Loucy (cell line): ENCODE results near the gene MGAT5B.

ENCODE experiments used
- H2AFZ ChIP-seq: fragments of 200-600 bp; sonication (generic); 2 replicates; pipeline ENCODE4 v1.6.0; 2016; ENCODE audit warnings: antibody characterized with exemption, mild to moderate bottlenecking, low read length, moderate library complexity
- H3F3A ChIP-seq: fragments of 200-600 bp; 2 replicates; pipeline ENCODE4 v1.6.0; 2016; ENCODE audit warnings: antibody characterized with exemption, low read depth, mild to moderate bottlenecking
- H3K27me3 ChIP-seq: fragments of 200-600 bp; sonication (generic); 2 replicates; pipeline ENCODE4 v1.6.1; 2014; ENCODE audit warnings: low read length, mild to moderate bottlenecking; ENCODE audit not compliant: insufficient read depth, poor library complexity, severe bottlenecking
- H3K36me3 ChIP-seq: fragments of 200-600 bp; sonication (generic); 2 replicates; pipeline ENCODE4 v1.6.1; 2016; ENCODE audit warnings: low read length; ENCODE audit not compliant: insufficient read depth
- H3K4me1 ChIP-seq: fragments of 200-600 bp; sonication (generic); 2 replicates; pipeline ENCODE4 v1.5.1; 2014; ENCODE audit warnings: low read length, mild to moderate bottlenecking; ENCODE audit not compliant: insufficient read depth, poor library complexity, severe bottlenecking
- H3K4me2 ChIP-seq: fragments of 200-600 bp; sonication (generic); 2 replicates; pipeline ENCODE4 v1.6.0; 2014; ENCODE audit warnings: antibody characterized with exemption, low read length, low read depth, mild to moderate bottlenecking; ENCODE audit not compliant: poor library complexity, severe bottlenecking
- H3K4me3 ChIP-seq: fragments of 200-600 bp; sonication (generic); 2 replicates; pipeline ENCODE4 v1.5.1; 2014; ENCODE audit warnings: low read length, mild to moderate bottlenecking, mixed read lengths; ENCODE audit not compliant: poor library complexity, severe bottlenecking
- H3K79me2 ChIP-seq: fragments of 200-600 bp; sonication (generic); 2 replicates; pipeline ENCODE4 v1.6.1; 2014; ENCODE audit warnings: low read length; ENCODE audit not compliant: insufficient read depth
- H3K9ac ChIP-seq: fragments of 200-600 bp; sonication (generic); 2 replicates; pipeline ENCODE4 v1.6.0; 2014; ENCODE audit warnings: mild to moderate bottlenecking, low read depth, low read length, moderate library complexity; ENCODE audit not compliant: poor library complexity, severe bottlenecking
- H3K9me2 ChIP-seq: fragments of 200-600 bp; sonication (generic); replicated peaks from 2 replicates; pipeline ENCODE4 v1.6.1; 2016; ENCODE audit warnings: low read depth, low read length, mixed read lengths
- H3K9me3 ChIP-seq: fragments of 200-600 bp; sonication (generic); 2 replicates; pipeline ENCODE4 v1.6.1; 2014; ENCODE audit warnings: mild to moderate bottlenecking, antibody characterized with exemption, low read length, low read depth; ENCODE audit not compliant: insufficient read depth
- H4K20me1 ChIP-seq: fragments of 200-600 bp; sonication (generic); 2 replicates; pipeline ENCODE4 v1.6.0; 2014; ENCODE audit warnings: antibody characterized with exemption, low read length, mild to moderate bottlenecking; ENCODE audit not compliant: insufficient read depth, poor library complexity, severe bottlenecking
- EZH2phosphoT487 ChIP-seq: fragments of 200-600 bp; IDR thresholded peaks from 2 replicates; pipeline ENCODE4 v1.6.1; 2018; ENCODE audit warnings: antibody characterized with exemption, mild to moderate bottlenecking, moderate library complexity, borderline replicate concordance
- TF ChIP-seq, protein P1 (sequence below): fragments of 200-600 bp; sonication (generic); conservative IDR thresholded peaks from 2 replicates; pipeline ENCODE4 v1.5.1; 2014; ENCODE audit warnings: mild to moderate bottlenecking, antibody characterized with exemption, low read length

Gene MGAT5B

DNA sequence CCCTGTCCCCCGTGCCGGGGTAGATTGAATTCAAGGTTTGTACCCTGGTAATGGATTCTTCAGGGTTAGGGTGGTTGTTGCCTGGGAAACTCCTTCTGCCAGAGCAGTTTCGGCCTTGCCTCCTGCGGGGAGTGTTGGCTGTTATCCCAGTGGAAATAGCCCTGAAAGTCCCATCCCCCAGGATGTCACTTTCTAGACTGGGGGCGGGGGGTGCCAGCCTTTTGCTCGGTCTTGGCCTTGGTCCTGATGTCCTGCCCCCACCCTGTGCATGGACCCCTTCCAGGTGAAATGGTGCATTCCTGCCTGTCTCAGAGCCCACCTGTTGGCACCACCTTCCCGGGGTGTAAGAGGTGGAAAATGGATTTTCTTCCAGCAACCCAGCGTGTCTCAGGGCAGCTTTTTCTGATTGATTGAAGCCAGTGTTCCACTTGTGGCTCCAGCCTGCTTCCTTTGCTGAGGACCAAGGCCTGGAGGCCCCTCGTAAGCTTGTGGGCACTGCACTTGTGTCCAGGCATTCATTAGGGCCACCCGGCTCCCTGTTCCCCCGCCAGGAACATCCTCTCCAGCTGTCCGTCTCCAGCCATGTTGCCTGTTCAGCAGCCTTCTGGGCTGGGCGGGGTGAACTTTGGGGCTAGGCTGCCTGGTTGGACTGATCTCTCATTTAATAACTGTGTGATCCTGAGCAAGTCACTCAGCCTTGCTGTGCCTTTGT is 25.6 kb downstream of the MGAT5B start:
- TF ChIP-seq EZH2phosphoT487: no peak
- TF ChIP-seq, protein P1, sequence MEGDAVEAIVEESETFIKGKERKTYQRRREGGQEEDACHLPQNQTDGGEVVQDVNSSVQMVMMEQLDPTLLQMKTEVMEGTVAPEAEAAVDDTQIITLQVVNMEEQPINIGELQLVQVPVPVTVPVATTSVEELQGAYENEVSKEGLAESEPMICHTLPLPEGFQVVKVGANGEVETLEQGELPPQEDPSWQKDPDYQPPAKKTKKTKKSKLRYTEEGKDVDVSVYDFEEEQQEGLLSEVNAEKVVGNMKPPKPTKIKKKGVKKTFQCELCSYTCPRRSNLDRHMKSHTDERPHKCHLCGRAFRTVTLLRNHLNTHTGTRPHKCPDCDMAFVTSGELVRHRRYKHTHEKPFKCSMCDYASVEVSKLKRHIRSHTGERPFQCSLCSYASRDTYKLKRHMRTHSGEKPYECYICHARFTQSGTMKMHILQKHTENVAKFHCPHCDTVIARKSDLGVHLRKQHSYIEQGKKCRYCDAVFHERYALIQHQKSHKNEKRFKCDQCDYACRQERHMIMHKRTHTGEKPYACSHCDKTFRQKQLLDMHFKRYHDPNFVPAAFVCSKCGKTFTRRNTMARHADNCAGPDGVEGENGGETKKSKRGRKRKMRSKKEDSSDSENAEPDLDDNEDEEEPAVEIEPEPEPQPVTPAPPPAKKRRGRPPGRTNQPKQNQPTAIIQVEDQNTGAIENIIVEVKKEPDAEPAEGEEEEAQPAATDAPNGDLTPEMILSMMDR: no peak
- Histone ChIP-seq H4K20me1 (no peaks in the 10 kb centered on the region), H3K4me1 (no peaks in the 10 kb centered on the region), H3K36me3 (no peaks in the 10 kb centered on the region), H3K9me2 (no peaks in the 10 kb centered on the region), H3K9me3 (no peaks in the 10 kb centered on the region), H3K27me3 (no peaks in the 10 kb centered on the region), H3K4me2 (no peak overlapping the region), H3F3A (no peaks in the 10 kb centered on the region), H3K4me3 (no peak overlapping the region), H3K9ac (no peak overlapping the region), H3K79me2 (no peaks in the 10 kb centered on the region), H2AFZ (no peak overlapping the region)

DNA sequence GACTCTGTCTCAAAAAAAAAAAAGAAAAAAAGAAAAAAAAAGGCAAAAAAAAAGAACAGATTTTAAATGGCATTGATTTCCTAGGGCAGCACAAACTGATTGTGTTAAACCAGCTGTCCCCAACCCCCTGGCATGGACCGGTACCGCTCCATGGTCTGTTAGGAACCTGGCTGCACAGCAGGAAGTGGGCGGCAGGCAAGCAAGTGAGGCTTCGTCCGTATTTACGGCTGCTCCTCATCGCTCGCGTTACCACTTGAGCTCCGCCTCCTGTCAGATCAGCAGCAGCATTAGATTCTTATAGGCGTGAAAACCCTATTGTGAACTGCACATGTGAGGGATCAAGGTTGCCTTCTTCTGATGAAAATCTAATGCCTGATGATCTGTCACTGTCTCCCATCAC is 26.6 kb downstream of the MGAT5B start:
- Histone ChIP-seq H3K27me3 (no peaks in the 10 kb centered on the region), H3K4me1 (no peaks in the 10 kb centered on the region), H3F3A (no peaks in the 10 kb centered on the region), H2AFZ (no peak overlapping the region), H3K9me3 (no peaks in the 10 kb centered on the region), H3K36me3 (no peaks in the 10 kb centered on the region), H3K4me3 (no peak overlapping the region), H3K9ac (no peak overlapping the region), H3K79me2 (no peaks in the 10 kb centered on the region), H3K9me2 (no peaks in the 10 kb centered on the region), H4K20me1 (no peaks in the 10 kb centered on the region), H3K4me2 (no peak overlapping the region)
- no peak for TF ChIP-seq EZH2phosphoT487
- TF ChIP-seq, protein P1: no peak

DNA sequence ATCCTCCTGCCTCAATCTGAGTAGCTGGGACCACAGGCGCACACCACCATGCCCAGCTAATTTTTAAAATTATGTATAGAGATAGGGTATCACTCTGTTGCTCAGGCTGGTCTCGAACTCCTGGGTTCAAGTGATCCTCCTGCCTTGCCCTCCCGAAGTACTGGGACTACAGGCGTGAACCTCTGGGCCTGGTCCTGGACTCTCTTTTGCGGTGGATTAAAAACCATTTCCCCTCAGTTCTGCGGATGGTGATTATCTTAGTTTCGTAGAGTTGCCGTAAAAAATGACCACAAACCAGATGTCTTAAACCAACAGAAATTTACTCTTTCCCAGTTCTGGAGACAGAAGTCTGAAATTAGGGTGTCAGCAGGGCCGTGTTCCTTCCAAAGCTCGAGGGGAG is 28.8 kb downstream of the MGAT5B start:
- TF ChIP-seq, protein P1: no peak
- no peak for TF ChIP-seq EZH2phosphoT487
- Histone ChIP-seq H2AFZ (no peak overlapping the region), H3K4me3 (no peak overlapping the region), H3K9me2 (no peaks in the 10 kb centered on the region), H3K4me2 (no peak overlapping the region), H3K36me3 (no peaks in the 10 kb centered on the region), H3K27me3 (no peaks in the 10 kb centered on the region), H3K9me3 (no peaks in the 10 kb centered on the region), H3F3A (no peaks in the 10 kb centered on the region), H4K20me1 (no peaks in the 10 kb centered on the region), H3K4me1 (no peaks in the 10 kb centered on the region), H3K79me2 (no peaks in the 10 kb centered on the region), H3K9ac (no peak overlapping the region)
